ENCODE data around the gene GFRA1. TPM values are rescaled to one million over a fixed set of nuclear protein-coding genes. Genes with fewer than 3 reads are reported as not detected.

Gene GFRA1
- total RNA-seq, 1 experiment from 2014 or later = 0.30 TPM

- Histone ChIP-seq H4K20me1 (ENCODE audit: insufficient read depth) (no peaks in the 10 kb centered on the region), H3K36me3 (ENCODE audit: control insufficient read depth in 1 of 2, insufficient read depth in 2 of 2, low read length in 2 of 2) (no peaks in the 10 kb centered on the region), H3K27me3 (ENCODE audit: insufficient read depth, low read length) (peaks cover 81% of the 10 kb centered on the region), H3K27ac (ENCODE audit: low read depth, low read length) (no peak overlapping the region), H2AFZ (ENCODE audit: low read depth, low read length, poor library complexity, severe bottlenecking) (no peak overlapping the region), H3K9me3 (ENCODE audit: control insufficient read depth in 1 of 2, insufficient read depth in 1 of 2, low read depth in 1 of 2, low read length in 2 of 2) (no peaks in the 10 kb centered on the region), H3K4me2 (ENCODE audit: low read length) (no peak overlapping the region), H3K79me2 (ENCODE audit: insufficient read depth, low read length) (no peaks in the 10 kb centered on the region), H3K9me2 (ENCODE audit: insufficient read depth) (no peaks in the 10 kb centered on the region), H3K4me1 (ENCODE audit: control insufficient read depth in 1 of 2, insufficient read depth in 2 of 2, low read length in 2 of 2) (no peaks in the 10 kb centered on the region), H3K4me3 (replicated peaks in 1 of 2; ENCODE audit: low read depth in 1 of 2, low read length in 2 of 2) (no peak overlapping the region), H3K9ac (ENCODE audit: low read length) (no peak overlapping the region)
- ATAC-seq (no peak), DNase-seq (ENCODE audit: low read depth, low spot score) (no peak)
- intact Hi-C loops (cut with micrococcal nuclease) = no loop called here
- ChIA-PET CTCF (no interaction called here), RAD21 (ENCODE audit: low non-redundant PET in 1 of 2, low total read pairs in 2 of 2, uncharacterized antibody in 2 of 2, unreplicated experiment in 2 of 2) (no interaction called here), POLR2A (no interaction called here)
- BruUV-seq (replicated peaks) = no TSS peak
- TF ChIP-seq MAX (IDR thresholded peaks at IDR 0.05) (no peak), EZH2 (IDR thresholded peaks at IDR 0.05) (no peak), CBX3 (IDR thresholded peaks at IDR 0.05; ENCODE audit: low read depth) (no peak), SP1 (IDR thresholded peaks at IDR 0.05; ENCODE audit: low read depth) (no peak)
Observed at GRCh38 chr10:116098411-116099022, 174.5 kb downstream of the GFRA1 start.

GRCh38 chr10:116097239-116097784 lies 175.7 kb downstream of the GFRA1 start:
- Histone ChIP-seq H3K4me1 (ENCODE audit: control insufficient read depth in 1 of 2, insufficient read depth in 2 of 2, low read length in 2 of 2) (no peaks in the 10 kb centered on the region), H3K79me2 (ENCODE audit: insufficient read depth, low read length) (no peaks in the 10 kb centered on the region), H3K4me2 (ENCODE audit: low read length) (no peak overlapping the region), H3K36me3 (ENCODE audit: control insufficient read depth in 1 of 2, insufficient read depth in 2 of 2, low read length in 2 of 2) (no peaks in the 10 kb centered on the region), H3K9me3 (ENCODE audit: control insufficient read depth in 1 of 2, insufficient read depth in 1 of 2, low read depth in 1 of 2, low read length in 2 of 2) (no peaks in the 10 kb centered on the region), H3K9ac (ENCODE audit: low read length) (no peak overlapping the region), H3K27ac (ENCODE audit: low read depth, low read length) (no peak overlapping the region), H3K9me2 (ENCODE audit: insufficient read depth) (no peaks in the 10 kb centered on the region), H2AFZ (ENCODE audit: low read depth, low read length, poor library complexity, severe bottlenecking) (no peak overlapping the region), H3K27me3 (ENCODE audit: insufficient read depth, low read length) (peaks cover 77% of the 10 kb centered on the region), H4K20me1 (ENCODE audit: insufficient read depth) (no peaks in the 10 kb centered on the region), H3K4me3 (replicated peaks in 1 of 2; ENCODE audit: low read depth in 1 of 2, low read length in 2 of 2) (no peak overlapping the region)
- POLR2A ChIA-PET = no interaction called here
- intact Hi-C loops (cut with micrococcal nuclease) = no loop called here
- DNase-seq (ENCODE audit: low read depth, low spot score) = no peak
- no peak for TF ChIP-seq JUND (IDR thresholded peaks at IDR 0.05)
- RAD21 ChIA-PET (ENCODE audit: low non-redundant PET in 1 of 2, low total read pairs in 2 of 2, uncharacterized antibody in 2 of 2, unreplicated experiment in 2 of 2) = no interaction called here
- no peak for ATAC-seq
- BruUV-seq (replicated peaks) = no TSS peak
- CTCF ChIA-PET = no interaction called here
